ENCODE measurements around the gene IGLL1. TPM values are rescaled to one million over a fixed set of nuclear protein-coding genes. Genes with fewer than 3 reads are reported as not detected.
"Not testable (repeated sequence)": the region's sequence is repeated elsewhere in the genome, so short reads cannot be mapped to it uniquely, and the experiment has no call there.

IGLL1 gene
- total RNA-seq (2022) (not detected in 2 replicates), Bru-seq, nascent RNA (not detected), BruChase-seq, experiment 1, labeled RNA remaining after a 2-hour chase (not detected), BruChase-seq, experiment 2, labeled RNA remaining after a 6-hour chase (percentile 10 among the genes with signal in this experiment)
- long read RNA-seq, result 0 reads

- Mint-ChIP-seq H3K4me1 (ENCODE audit: low read depth, unreplicated experiment) (no peaks in the 10 kb centered on the region), H3K4me3 (ENCODE audit: unreplicated experiment) (no peak within 1 kb of the TSS), H3K9me3 (ENCODE audit: unreplicated experiment) (no peaks in the 10 kb centered on the region), H3K36me3 (ENCODE audit: insufficient read depth, unreplicated experiment) (no peaks in the 10 kb centered on the region), H3K27me3 (ENCODE audit: insufficient read depth, unreplicated experiment) (no peaks in the 10 kb centered on the region), H3K27ac (ENCODE audit: unreplicated experiment) (no peak within 1 kb of the TSS)
- no peak for DNase-seq
- ChIA-PET CTCF (no interaction called here), POLR2A (no interaction called here)
- BruUV-seq (replicated peaks), result no TSS peak
- TF ChIP-seq CTCF (IDR thresholded peaks at IDR 0.05; ENCODE audit: insufficient read depth in 1 of 2, low read depth in 1 of 2, low read length in 1 of 2, severe bottlenecking in 1 of 2, unreplicated experiment in 1 of 2), result no peak
- intact Hi-C loops (cut with micrococcal nuclease; ENCODE audit: unreplicated experiment), result no loop called here
- H3K36me3 ChIP-seq (ENCODE audit: control insufficient read depth, insufficient read depth, low read length), result no peaks in the 10 kb centered on the region
- H3K4me3 ChIP-seq (ENCODE audit: low read depth, low read length), result no peak within 1 kb of the TSS
- no peaks in the 10 kb centered on the region for H3K27me3 ChIP-seq (replicated peaks; ENCODE audit: control insufficient read depth, insufficient read depth, low read length)
- H3K9me3 ChIP-seq, result no peaks in the 10 kb centered on the region
- H3K4me1 ChIP-seq, result no peaks in the 10 kb centered on the region
Observed at GRCh38 chr22:23579870-23580575, at the start of gene IGLL1. Gene IGLL1 (minus strand): TSS chr22:23580290. CDS start chr22:23580190, 100 bp downstream.

GRCh38 chr22:23628056-23628743, 48.1 kb upstream of the IGLL1 start:
- H3K36me3 ChIP-seq (ENCODE audit: control insufficient read depth, insufficient read depth, low read length); H3K27me3 ChIP-seq (replicated peaks; ENCODE audit: control insufficient read depth, insufficient read depth, low read length); intact Hi-C loops (cut with micrococcal nuclease; ENCODE audit: unreplicated experiment); POLR2A ChIA-PET; CTCF ChIA-PET; H3K9me3 Mint-ChIP-seq (ENCODE audit: unreplicated experiment); DNase-seq; BruUV-seq (replicated peaks); H3K4me3 ChIP-seq (ENCODE audit: low read depth, low read length); H3K4me3 Mint-ChIP-seq (ENCODE audit: unreplicated experiment); H3K9me3 ChIP-seq; H3K27me3 Mint-ChIP-seq (ENCODE audit: insufficient read depth, unreplicated experiment): not testable (repeated sequence)
- Mint-ChIP-seq H3K36me3 (ENCODE audit: insufficient read depth, unreplicated experiment) (peaks cover 13% of the 10 kb centered on the region), H3K4me1 (ENCODE audit: low read depth, unreplicated experiment) (peaks cover 32% of the 10 kb centered on the region), H3K27ac (ENCODE audit: unreplicated experiment) (peak overlapping the region; percentile 90)
- H3K4me1 ChIP-seq, result peaks cover 35% of the 10 kb centered on the region

- POLR2A ChIA-PET, result not testable (repeated sequence)
Observed at GRCh38 chr22:23627401-23628055, 47.4 kb upstream of the IGLL1 start.

More at GRCh38 chr22:23627401-23628055, 47.4 kb upstream of the IGLL1 start:
- intact Hi-C loops (cut with micrococcal nuclease; ENCODE audit: unreplicated experiment); BruUV-seq (replicated peaks); H3K27me3 ChIP-seq (replicated peaks; ENCODE audit: control insufficient read depth, insufficient read depth, low read length); DNase-seq; H3K27me3 Mint-ChIP-seq (ENCODE audit: insufficient read depth, unreplicated experiment); H3K36me3 ChIP-seq (ENCODE audit: control insufficient read depth, insufficient read depth, low read length); H3K4me3 Mint-ChIP-seq (ENCODE audit: unreplicated experiment); H3K9me3 Mint-ChIP-seq (ENCODE audit: unreplicated experiment); CTCF ChIA-PET; H3K4me3 ChIP-seq (ENCODE audit: low read depth, low read length): not testable (repeated sequence)
- Mint-ChIP-seq H3K36me3 (ENCODE audit: insufficient read depth, unreplicated experiment) (peaks cover 17% of the 10 kb centered on the region), H3K27ac (ENCODE audit: unreplicated experiment) (peak overlapping the region; percentile 90), H3K4me1 (ENCODE audit: low read depth, unreplicated experiment) (peaks cover 35% of the 10 kb centered on the region)
- H3K4me1 ChIP-seq, result peaks cover 38% of the 10 kb centered on the region
- peaks cover 13% of the 10 kb centered on the region for H3K9me3 ChIP-seq

Measured in Caco-2 (cell line).